ENCODE results near the gene WDFY1. TPM values are rescaled to one million over a fixed set of nuclear protein-coding genes. Genes with fewer than 3 reads are reported as not detected.
"Not testable (repeated sequence)": the region's sequence is repeated elsewhere in the genome, so short reads cannot be mapped to it uniquely, and the experiment has no call there.

Gene WDFY1
- polyA plus RNA-seq, 4 donors = 51.7 to 70.8 (median 61.3) TPM

GRCh38 chr2:223959688-223960087 lies 14.6 kb upstream of the WDFY1 start:
- no peak for DNase-seq (ENCODE audit: low read depth in 4 of 4, low spot score in 3 of 4)

GRCh38 chr2:223957092-223957851 lies 12.1 kb upstream of the WDFY1 start, which contains the start of gene MRPL44:
Gene MRPL44 (plus strand): TSS chr2:223957463. CDS start chr2:223957473, 10 bp downstream.
- peak; percentile 92 to 94 (median 93) for DNase-seq (ENCODE audit: low read depth in 4 of 4, low spot score in 3 of 4)

DNA sequence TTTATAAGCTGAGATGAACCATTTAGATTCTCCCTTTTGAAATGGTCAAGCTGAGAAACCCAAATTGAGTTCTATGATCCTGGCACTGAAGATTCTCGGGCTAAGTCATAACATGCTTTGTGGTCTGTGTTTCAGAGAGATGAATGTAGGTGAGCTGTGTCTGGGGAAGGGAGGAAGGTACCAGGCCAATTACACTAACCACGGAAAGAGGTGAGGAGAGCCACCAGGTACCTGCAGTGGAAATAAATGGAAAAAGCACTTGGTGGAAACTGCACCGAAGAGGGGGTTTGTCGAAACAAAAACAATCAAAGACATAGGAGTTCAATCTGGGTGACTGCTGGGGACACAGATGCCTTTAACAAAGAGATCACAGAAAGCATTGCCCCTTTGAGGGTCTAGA lies 11.2 kb upstream of the WDFY1 start:
- no peak for DNase-seq (ENCODE audit: low read depth in 4 of 4, low spot score in 3 of 4)

DNA sequence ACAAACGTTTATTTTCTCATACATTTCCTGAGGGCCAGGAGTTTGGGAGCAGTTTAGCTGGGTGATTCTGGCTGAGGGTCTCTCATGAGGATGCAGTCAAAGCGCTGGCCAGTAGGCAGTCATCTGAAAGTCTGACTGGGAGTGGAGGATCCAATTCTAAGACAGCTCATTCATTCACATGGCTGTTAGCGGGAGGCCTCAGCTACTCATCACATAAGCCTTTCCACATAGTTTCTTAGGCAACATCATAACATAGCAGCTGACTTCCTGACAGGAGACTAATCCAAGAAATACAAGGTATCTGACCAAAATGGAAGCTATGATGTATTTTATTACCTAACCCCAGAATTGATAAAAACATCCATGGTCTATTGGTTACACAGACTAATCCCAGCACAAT lies 9.3 kb upstream of the WDFY1 start:
- DNase-seq (ENCODE audit: low read depth in 4 of 4, low spot score in 3 of 4) = no peak

DNA sequence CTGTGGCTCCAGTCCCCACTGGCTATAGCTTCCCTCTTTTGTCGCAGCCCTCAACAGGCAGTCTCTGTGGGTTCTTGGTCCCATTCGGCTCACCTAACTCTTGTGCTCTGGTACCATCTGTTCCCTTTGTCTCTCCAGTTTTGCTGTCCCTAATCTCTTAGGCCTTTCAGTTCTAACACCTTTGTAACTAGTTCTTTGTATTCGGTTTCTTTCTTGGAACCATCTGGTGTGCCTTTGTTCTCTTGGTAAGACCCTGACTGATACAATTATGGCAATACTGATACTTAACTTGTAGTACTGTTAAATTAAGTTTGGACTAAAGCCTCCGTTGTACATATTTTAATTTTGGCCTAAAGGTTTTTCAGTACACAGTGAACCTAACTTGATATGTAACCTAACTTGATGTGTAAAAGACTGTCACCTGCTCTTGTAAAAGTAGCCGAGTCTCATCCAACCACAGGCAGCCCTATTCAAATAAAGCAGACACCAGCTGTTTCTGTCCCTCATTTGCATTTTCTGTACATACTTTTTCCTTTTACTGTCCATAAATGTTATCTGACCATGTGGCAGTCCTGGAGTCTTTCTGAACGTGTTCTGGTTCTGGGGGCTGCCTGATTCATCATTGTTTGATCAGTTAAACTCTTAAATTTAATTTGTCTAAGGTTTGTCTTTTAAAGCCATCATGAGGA lies 7.3 kb upstream of the WDFY1 start:
- DNase-seq (ENCODE audit: low read depth in 4 of 4, low spot score in 3 of 4) = no peak

GRCh38 chr2:223950448-223951347 lies 5.6 kb upstream of the WDFY1 start:
- DNase-seq (ENCODE audit: low read depth in 4 of 4, low spot score in 3 of 4) = no peak

DNA sequence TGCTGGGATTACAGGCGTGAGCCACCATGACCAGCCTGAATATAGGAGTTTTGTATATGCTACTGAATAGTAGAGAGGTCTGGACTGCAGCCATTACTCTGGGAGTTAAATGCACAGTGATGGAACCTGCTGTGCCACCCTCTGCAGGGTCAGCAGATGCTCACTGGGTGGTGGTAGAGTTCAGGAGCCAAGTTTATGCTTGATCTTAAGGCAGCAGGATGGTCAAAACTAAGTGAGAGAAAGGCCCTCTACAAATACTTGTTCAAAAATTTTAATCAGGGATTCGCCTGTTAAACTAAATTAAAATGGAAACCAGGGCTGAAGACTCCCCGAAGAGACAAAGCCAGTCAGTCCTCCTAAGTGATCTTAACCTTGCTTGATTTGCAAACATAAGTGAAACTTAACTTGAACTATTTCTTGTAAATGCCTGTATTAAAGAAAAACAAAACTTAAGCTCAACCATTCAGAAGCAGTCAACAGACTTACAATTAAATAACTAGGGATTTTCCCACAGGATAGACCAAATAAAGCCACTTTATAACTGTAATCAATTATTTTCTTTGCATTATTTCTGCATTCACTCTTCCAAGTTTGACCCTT lies 4.2 kb upstream of the WDFY1 start:
- no peak for DNase-seq (ENCODE audit: low read depth in 4 of 4, low spot score in 3 of 4)

DNA sequence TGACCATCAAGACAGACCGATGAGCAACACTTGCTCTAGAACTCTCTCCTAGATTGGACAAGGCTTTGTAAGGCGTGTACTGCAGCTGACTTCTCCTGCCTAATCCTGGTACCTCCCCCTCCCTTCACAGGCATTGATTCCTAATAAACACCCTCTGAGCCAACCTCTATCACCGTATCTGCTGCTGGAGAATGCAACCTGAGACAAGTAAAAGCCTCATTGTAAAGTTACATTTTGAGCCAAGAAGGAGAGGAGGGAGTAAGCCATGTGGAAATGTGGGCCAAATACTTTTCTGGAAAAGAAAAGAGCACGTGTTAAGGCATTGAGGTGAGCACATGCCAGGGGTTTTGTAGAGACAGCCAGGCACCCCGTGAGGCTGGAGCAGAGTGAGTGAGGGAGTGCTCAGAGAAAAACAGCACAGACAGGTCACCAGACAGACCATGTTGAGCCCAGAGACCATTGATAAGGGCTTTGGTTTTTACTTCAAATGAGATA lies 2.6 kb upstream of the WDFY1 start:
- DNase-seq (ENCODE audit: low read depth in 4 of 4, low spot score in 3 of 4) = no peak

DNA sequence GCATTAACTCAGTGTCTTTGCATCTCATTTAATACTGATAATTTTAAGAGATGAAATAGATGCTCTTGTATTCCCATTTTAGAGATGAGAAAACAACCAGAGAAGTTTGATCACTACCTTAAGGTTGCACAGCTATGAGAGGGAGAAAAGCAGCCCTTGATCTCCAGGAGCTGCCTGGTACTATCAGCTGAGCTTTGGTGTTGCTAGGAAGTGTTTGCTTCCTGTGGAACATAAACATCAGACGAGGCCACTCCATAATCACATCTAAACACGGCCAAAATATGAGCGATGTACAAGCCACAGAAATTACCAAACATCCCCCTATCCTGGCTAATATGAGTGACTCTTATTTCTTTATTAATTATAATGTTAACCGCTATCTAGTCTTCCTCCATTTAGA lies 620 bp upstream of the WDFY1 start:
- DNase-seq (ENCODE audit: low read depth in 4 of 4, low spot score in 3 of 4) = no peak

GRCh38 chr2:223944166-223944702 lies 901 bp downstream of the WDFY1 start:
- no peak for DNase-seq (ENCODE audit: low read depth in 4 of 4, low spot score in 3 of 4)

DNA sequence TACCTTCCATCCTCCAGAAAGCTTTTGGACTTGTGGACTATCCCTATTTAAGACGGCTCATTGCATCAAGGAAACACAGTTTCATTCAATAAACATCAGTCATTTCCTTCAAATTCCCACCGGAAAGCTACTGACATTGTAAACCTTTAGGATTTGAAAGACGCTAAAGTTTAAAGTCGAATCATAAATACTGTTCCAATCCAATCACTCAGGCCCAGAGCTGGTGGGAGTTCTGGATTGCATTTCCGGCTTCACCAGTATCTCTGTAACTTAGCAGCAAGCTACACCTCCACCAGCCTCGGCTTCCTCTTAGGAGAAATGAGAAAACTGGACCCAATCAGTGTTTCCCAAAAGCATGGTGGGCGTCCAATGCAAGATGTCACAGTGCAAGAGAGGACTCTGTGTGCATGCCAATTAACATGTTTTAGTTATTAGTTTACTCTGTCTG lies 1.6 kb downstream of the WDFY1 start:
- DNase-seq (ENCODE audit: low read depth in 4 of 4, low spot score in 3 of 4) = no peak

GRCh38 chr2:223943135-223943534 lies 2.0 kb downstream of the WDFY1 start:
- DNase-seq (ENCODE audit: low read depth in 4 of 4, low spot score in 3 of 4) = no peak

DNA sequence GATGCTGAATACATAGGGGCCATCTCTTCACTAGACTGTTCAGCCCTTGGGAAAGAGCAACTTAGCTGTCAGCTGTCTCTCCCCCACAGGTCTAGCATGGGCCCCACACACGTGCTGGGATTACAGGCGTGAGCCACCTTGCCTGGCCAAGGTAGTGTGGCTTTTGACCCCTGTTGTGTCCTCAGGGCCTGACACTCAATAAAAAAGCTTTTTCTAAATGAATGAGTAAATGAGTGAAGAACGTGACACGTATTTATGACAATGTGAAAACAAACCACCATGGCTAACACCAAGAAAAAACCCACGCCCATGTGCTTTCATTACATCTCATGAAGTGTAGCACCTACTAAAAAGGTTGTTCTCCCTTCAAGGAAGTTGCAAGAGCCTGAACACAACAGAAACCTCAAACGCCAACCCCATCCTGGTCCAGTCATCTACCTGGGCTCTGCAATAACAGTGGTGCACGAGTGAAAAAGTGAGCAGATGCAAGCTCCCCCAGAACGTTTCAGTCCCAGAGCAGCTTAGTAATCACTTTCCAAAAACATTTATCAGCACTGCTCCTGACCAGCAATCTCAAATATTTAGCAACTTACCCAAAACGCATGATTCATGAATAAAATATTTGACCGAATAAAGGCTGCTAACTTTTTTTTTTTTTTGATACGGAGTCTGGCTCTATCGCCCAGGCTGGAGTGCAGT lies 3.4 kb downstream of the WDFY1 start:
- no peak for DNase-seq (ENCODE audit: low read depth in 4 of 4, low spot score in 3 of 4)

DNA sequence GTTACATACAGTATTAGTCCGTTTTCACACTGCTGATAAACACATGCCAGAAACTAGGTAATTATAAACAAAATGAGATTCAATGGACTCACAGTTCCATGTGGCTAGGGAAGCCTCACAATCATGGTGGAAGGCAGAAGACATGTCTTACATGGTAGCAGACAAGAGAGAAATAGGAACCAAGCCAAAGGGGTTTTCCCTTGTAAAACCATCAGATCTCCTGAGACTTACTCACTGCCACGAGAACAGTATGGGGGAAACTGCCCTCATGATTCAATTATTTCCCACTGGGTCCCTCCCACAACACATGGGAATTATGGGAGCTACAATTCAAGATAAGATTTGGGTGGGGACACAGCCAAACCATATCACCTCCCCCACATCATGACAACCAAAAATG lies 5.7 kb downstream of the WDFY1 start:
- DNase-seq (ENCODE audit: low read depth in 4 of 4, low spot score in 3 of 4) = not testable (repeated sequence)

- DNase-seq (ENCODE audit: low read depth in 4 of 4, low spot score in 3 of 4) = no peak
Observed at GRCh38 chr2:223937535-223937934, 7.6 kb downstream of the WDFY1 start.

DNA sequence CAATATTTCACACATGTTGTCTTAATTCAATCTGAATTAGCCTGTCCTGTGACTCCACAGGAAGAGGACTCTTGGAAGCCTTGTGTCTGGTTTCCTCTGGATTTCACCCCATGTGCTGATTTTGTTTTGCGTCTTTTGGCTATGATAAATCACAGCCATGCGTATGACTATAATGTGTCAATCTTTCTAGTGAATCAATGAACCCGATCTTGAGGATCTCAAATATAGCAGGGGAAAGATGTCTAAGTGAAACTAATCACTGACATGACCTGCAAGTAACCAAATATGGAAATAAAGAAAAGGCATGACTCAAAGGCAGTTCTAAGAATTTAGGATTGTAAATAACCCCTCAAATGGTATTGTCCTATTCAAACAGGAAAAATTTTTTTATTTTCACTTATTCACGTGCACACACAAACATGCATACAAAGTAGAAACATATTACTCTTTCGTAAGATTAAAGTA lies 8.2 kb downstream of the WDFY1 start:
- no peak for DNase-seq (ENCODE audit: low read depth in 4 of 4, low spot score in 3 of 4)

- no peak for DNase-seq (ENCODE audit: low read depth in 4 of 4, low spot score in 3 of 4)
Observed at GRCh38 chr2:223935459-223936125, 9.5 kb downstream of the WDFY1 start.

DNA sequence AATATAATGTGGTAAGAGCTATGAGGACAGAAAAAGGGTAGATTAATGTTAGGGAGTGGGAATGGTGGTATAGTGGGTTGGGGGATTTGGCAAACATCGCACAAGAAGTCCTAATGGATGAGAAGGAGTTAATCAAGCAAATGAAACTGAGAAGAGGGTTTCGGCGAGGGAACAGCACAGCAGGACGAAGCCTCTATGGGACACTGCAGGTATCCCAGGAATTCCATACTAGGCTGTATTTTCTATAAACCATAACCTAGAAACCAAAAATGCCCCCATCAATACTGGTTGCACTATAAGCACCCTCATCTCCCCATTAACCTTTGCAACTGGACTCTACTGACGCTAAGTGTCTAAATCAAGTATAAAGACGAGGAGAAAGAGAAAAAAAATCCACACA lies 10.3 kb downstream of the WDFY1 start:
- no peak for DNase-seq (ENCODE audit: low read depth in 4 of 4, low spot score in 3 of 4)

All from left renal pelvis (tissue), 4 donors.